Measurements from ENCODE around the gene MPZL2. TPM values are rescaled to one million over a fixed set of nuclear protein-coding genes. Genes with fewer than 3 reads are reported as not detected.

Gene MPZL2
- polyA plus RNA-seq, 1 of the 3 experiments (the other 2 are of a cell fraction): 6.2 TPM

DNA sequence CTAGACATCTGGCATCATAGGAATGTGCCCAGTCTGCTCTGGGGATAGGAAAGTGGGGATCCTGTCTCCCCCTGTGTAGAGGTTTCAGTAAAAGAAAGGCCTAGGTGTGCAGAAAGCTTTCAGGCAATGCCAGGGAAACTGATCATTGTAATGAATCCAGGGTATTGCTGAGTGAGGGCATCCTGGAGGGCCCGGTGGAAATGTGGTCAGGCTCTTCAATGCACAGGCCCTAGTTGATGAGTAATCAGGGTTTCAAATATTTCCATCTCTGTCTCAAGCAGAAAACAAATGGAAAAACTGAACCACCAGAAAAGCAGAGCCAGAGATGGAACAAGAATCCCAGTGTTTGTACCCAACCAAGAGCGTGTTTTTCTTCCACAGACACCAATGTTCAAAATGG, 42.5 kb upstream of the MPZL2 start:
- Histone ChIP-seq H3K9me3 (no peaks in the 10 kb centered on the region), H3K9me2 (no peaks in the 10 kb centered on the region), H4K20me1 (ENCODE audit: insufficient read depth) (no peaks in the 10 kb centered on the region), H3K27ac (ENCODE audit: low read depth in 2 of 2, low read length in 1 of 2) (no peak overlapping the region), H3F3A (replicated peaks; ENCODE audit: insufficient read depth) (no peaks in the 10 kb centered on the region), H2AFZ (ENCODE audit: low read depth) (no peak overlapping the region), H3K36me3 (replicated peaks in 1 of 2; ENCODE audit: control insufficient read depth in 1 of 2, insufficient read depth in 2 of 2, low read length in 1 of 2) (no peaks in the 10 kb centered on the region), H3K4me1 (ENCODE audit: control insufficient read depth in 1 of 2, insufficient read depth in 2 of 2, low read depth in 1 of 2, low read length in 1 of 2) (no peaks in the 10 kb centered on the region), H3K9ac (no peak overlapping the region), H3K4me2 (no peak overlapping the region), H3K4me3 (ENCODE audit: low read depth in 2 of 2, low read length in 1 of 2) (no peak overlapping the region), H3K27me3 (ENCODE audit: insufficient read depth) (peaks cover 27% of the 10 kb centered on the region; the same call in 1 of the 2 replicates), H3K79me2 (ENCODE audit: insufficient read depth) (no peaks in the 10 kb centered on the region)
- TF ChIP-seq, protein P1, sequence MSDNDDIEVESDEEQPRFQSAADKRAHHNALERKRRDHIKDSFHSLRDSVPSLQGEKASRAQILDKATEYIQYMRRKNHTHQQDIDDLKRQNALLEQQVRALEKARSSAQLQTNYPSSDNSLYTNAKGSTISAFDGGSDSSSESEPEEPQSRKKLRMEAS (IDR thresholded peaks at IDR 0.05; ENCODE audit: low read depth): no peak
- no peak for DNase-seq
- ChIA-PET CTCF (interaction anchor here (0.6 kb wide), 1 partner anchor 8 kb away, joined by 3 read pairs; no protein-coding TSS in a partner anchor), POLR2A (no interaction called here)
- 19% methylated on average over 2 of the region's 2 CpGs for WGBS (ENCODE audit: low lambda C conversion rate)

DNA sequence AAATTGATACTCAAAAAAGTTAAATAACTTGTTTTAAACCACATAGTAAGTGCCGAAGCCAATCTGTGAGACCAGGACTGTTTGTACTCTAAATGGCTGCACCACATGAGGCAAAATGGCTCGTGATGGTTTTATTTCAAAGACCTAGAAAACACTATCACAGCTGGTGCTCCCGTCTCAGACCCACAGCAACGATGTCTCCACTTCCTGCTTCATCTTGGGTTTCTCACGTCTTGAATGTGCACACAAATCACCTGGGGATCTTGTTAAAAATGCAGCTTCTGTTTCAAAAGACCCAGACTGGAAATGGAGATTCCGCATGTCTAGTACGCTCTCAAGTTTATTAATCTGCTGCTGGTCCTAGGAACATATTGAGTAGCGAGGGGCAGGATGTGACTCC, 41.6 kb upstream of the MPZL2 start:
- no peak overlapping the region for H2AFZ ChIP-seq (ENCODE audit: low read depth)
- peaks cover 28% of the 10 kb centered on the region; the same call in 1 of the 2 replicates for H3K27me3 ChIP-seq (ENCODE audit: insufficient read depth)
- H3K9me3 ChIP-seq: no peaks in the 10 kb centered on the region
- H3K9ac ChIP-seq: no peak overlapping the region
- H4K20me1 ChIP-seq (ENCODE audit: insufficient read depth): no peaks in the 10 kb centered on the region
- H3K9me2 ChIP-seq: no peaks in the 10 kb centered on the region
- H3K4me1 ChIP-seq (ENCODE audit: control insufficient read depth in 1 of 2, insufficient read depth in 2 of 2, low read depth in 1 of 2, low read length in 1 of 2): no peaks in the 10 kb centered on the region
- 47% methylated on average over 8 of the region's 8 CpGs for WGBS (ENCODE audit: low lambda C conversion rate)
- CTCF ChIA-PET: no interaction called here
- H3K4me2 ChIP-seq: no peak overlapping the region
- H3K36me3 ChIP-seq (replicated peaks in 1 of 2; ENCODE audit: control insufficient read depth in 1 of 2, insufficient read depth in 2 of 2, low read length in 1 of 2): no peaks in the 10 kb centered on the region
- no peak for DNase-seq
- no peak overlapping the region for H3K4me3 ChIP-seq (ENCODE audit: low read depth in 2 of 2, low read length in 1 of 2)
- no peaks in the 10 kb centered on the region for H3K79me2 ChIP-seq (ENCODE audit: insufficient read depth)
- no peaks in the 10 kb centered on the region for H3F3A ChIP-seq (replicated peaks; ENCODE audit: insufficient read depth)
- TF ChIP-seq ELF1 (IDR thresholded peaks at IDR 0.05) (no peak), GABPA (IDR thresholded peaks at IDR 0.05; ENCODE audit: low read depth) (no peak), SIN3A (IDR thresholded peaks at IDR 0.05; ENCODE audit: borderline replicate concordance, low read depth, low read length) (no peak), GATA2 (CRISPR knock-in tag; IDR thresholded peaks at IDR 0.05) (no peak), RXRA (IDR thresholded peaks at IDR 0.05; ENCODE audit: borderline replicate concordance, low read depth) (no peak)
- TF ChIP-seq, protein P2, sequence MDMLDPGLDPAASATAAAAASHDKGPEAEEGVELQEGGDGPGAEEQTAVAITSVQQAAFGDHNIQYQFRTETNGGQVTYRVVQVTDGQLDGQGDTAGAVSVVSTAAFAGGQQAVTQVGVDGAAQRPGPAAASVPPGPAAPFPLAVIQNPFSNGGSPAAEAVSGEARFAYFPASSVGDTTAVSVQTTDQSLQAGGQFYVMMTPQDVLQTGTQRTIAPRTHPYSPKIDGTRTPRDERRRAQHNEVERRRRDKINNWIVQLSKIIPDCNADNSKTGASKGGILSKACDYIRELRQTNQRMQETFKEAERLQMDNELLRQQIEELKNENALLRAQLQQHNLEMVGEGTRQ (IDR thresholded peaks at IDR 0.05; ENCODE audit: borderline replicate concordance, low read depth, low read length): no peak
- TF ChIP-seq, protein P1 (IDR thresholded peaks at IDR 0.05; ENCODE audit: low read depth): no peak
- TF ChIP-seq, protein P3, sequence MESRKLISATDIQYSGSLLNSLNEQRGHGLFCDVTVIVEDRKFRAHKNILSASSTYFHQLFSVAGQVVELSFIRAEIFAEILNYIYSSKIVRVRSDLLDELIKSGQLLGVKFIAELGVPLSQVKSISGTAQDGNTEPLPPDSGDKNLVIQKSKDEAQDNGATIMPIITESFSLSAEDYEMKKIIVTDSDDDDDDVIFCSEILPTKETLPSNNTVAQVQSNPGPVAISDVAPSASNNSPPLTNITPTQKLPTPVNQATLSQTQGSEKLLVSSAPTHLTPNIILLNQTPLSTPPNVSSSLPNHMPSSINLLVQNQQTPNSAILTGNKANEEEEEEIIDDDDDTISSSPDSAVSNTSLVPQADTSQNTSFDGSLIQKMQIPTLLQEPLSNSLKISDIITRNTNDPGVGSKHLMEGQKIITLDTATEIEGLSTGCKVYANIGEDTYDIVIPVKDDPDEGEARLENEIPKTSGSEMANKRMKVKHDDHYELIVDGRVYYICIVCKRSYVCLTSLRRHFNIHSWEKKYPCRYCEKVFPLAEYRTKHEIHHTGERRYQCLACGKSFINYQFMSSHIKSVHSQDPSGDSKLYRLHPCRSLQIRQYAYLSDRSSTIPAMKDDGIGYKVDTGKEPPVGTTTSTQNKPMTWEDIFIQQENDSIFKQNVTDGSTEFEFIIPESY (IDR thresholded peaks at IDR 0.05; ENCODE audit: borderline replicate concordance, low read depth): no peak
- POLR2A ChIA-PET: no interaction called here
- H3K27ac ChIP-seq (ENCODE audit: low read depth in 2 of 2, low read length in 1 of 2): no peak overlapping the region

Data from SK-N-SH (cell line).